Activated naive CD4-positive, alpha-beta T cell treated with anti-CD3 and anti-CD28 coated beads, Interleukin-2, amount 10 ng/mL, durations not matched to agents 7 days and 5 days (primary cell): Measurements from ENCODE around the gene LRRK1.
"Not testable (repeated sequence)": the region's sequence is repeated elsewhere in the genome, so short reads cannot be mapped to it uniquely, and the experiment has no call there.

ENCODE experiments used
- CTCF ChIA-PET: fragments of 350-600 bp; sonication (Branson Sonifier 250); formaldehyde crosslinking; loops from one replicate; lab custom pipeline; 2021; ENCODE audit warnings: antibody characterized with exemption; lab: Charles Lee
- DNase-seq: peaks from one replicate; pipeline ENCODE4 v3.0.0-alpha.2; 2020
- H3K27ac Mint-ChIP-seq: one replicate; pipeline ENCODE4 v1.8.0; 2021; ENCODE audit warnings: mild to moderate bottlenecking, moderate library complexity, mixed read lengths
- H3K27me3 Mint-ChIP-seq: one replicate; pipeline ENCODE4 v1.8.0; 2021; ENCODE audit warnings: mild to moderate bottlenecking, mixed read lengths
- H3K36me3 Mint-ChIP-seq: one replicate; pipeline ENCODE4 v1.8.0; 2021; ENCODE audit warnings: mixed read lengths
- H3K4me1 Mint-ChIP-seq: one replicate; pipeline ENCODE4 v1.8.0; 2021; ENCODE audit warnings: mixed read lengths
- H3K4me3 Mint-ChIP-seq: one replicate; pipeline ENCODE4 v1.8.0; 2021; ENCODE audit warnings: mild to moderate bottlenecking, moderate library complexity, mixed read lengths
- H3K9me3 Mint-ChIP-seq: one replicate; pipeline ENCODE4 v1.8.0; 2021; ENCODE audit warnings: mixed read lengths

LRRK1 gene

GRCh38 chr15:101090428-101090790 is 171.3 kb downstream of the LRRK1 start:
- peaks cover 6% of the 10 kb centered on the region for H3K4me1 Mint-ChIP-seq
- no peak overlapping the region for H3K27ac Mint-ChIP-seq
- CTCF ChIA-PET, result interaction anchor here (0.8 to 8.3 kb wide), 13 partner anchors 12 to 198 kb away, joined by 3 to 85 read pairs (median 4); partner anchors contain the start of gene CHSY1
- H3K4me3 Mint-ChIP-seq, result no peak overlapping the region
- H3K27me3 Mint-ChIP-seq, result peaks cover 46% of the 10 kb centered on the region
- no peaks in the 10 kb centered on the region for H3K36me3 Mint-ChIP-seq
- no peak for DNase-seq
- no peaks in the 10 kb centered on the region for H3K9me3 Mint-ChIP-seq

- no peak for DNase-seq
- H3K27me3 Mint-ChIP-seq, result peaks cover 51% of the 10 kb centered on the region
- no peak overlapping the region for H3K27ac Mint-ChIP-seq
- no peaks in the 10 kb centered on the region for H3K36me3 Mint-ChIP-seq
- CTCF ChIA-PET, result interaction anchor here (0.9 to 8.3 kb wide), 7 partner anchors 15 to 197 kb away, joined by 3 to 85 read pairs (median 4); partner anchors contain the start of gene CHSY1
- H3K4me3 Mint-ChIP-seq, result no peak overlapping the region
- peaks cover 6% of the 10 kb centered on the region for H3K4me1 Mint-ChIP-seq
- no peaks in the 10 kb centered on the region for H3K9me3 Mint-ChIP-seq
Observed at GRCh38 chr15:101091080-101092017, 172.2 kb downstream of the LRRK1 start.

- no peaks in the 10 kb centered on the region for H3K9me3 Mint-ChIP-seq
- peaks cover 51% of the 10 kb centered on the region for H3K27me3 Mint-ChIP-seq
- CTCF ChIA-PET, result interaction anchor here (0.9 to 1.2 kb wide), 2 partner anchors 158 to 160 kb away, joined by 3 read pairs; partner anchors contain the start of gene CHSY1
- peaks cover 6% of the 10 kb centered on the region for H3K4me1 Mint-ChIP-seq
- H3K4me3 Mint-ChIP-seq, result no peak overlapping the region
- no peaks in the 10 kb centered on the region for H3K36me3 Mint-ChIP-seq
- H3K27ac Mint-ChIP-seq, result no peak overlapping the region
- no peak for DNase-seq
Observed at GRCh38 chr15:101092156-101092866, 173.2 kb downstream of the LRRK1 start.

- no peak overlapping the region for H3K4me3 Mint-ChIP-seq
- CTCF ChIA-PET, result interaction anchor here (0.9 kb wide), 1 partner anchor 158 kb away, joined by 3 read pairs; no protein-coding TSS in a partner anchor
- H3K9me3 Mint-ChIP-seq, result no peaks in the 10 kb centered on the region
- no peak for DNase-seq
- peaks cover 48% of the 10 kb centered on the region for H3K27me3 Mint-ChIP-seq
- peaks cover 6% of the 10 kb centered on the region for H3K4me1 Mint-ChIP-seq
- H3K36me3 Mint-ChIP-seq, result no peaks in the 10 kb centered on the region
- no peak overlapping the region for H3K27ac Mint-ChIP-seq
Observed at GRCh38 chr15:101092867-101093202, 173.7 kb downstream of the LRRK1 start.

- Mint-ChIP-seq H3K4me3 (no peak overlapping the region), H3K27me3 (peaks cover 42% of the 10 kb centered on the region), H3K27ac (no peak overlapping the region), H3K36me3 (no peaks in the 10 kb centered on the region), H3K4me1 (peaks cover 6% of the 10 kb centered on the region), H3K9me3 (no peaks in the 10 kb centered on the region)
- no peak for DNase-seq
- CTCF ChIA-PET, result interaction anchor here (0.8 to 1.5 kb wide), 2 partner anchors 12 to 101 kb away, joined by 3 to 4 read pairs; no protein-coding TSS in a partner anchor
Observed at GRCh38 chr15:101093958-101094357, 174.8 kb downstream of the LRRK1 start.

- peaks cover 38% of the 10 kb centered on the region for H3K27me3 Mint-ChIP-seq
- H3K36me3 Mint-ChIP-seq, H3K4me1 Mint-ChIP-seq, H3K4me3 Mint-ChIP-seq, H3K9me3 Mint-ChIP-seq, CTCF ChIA-PET, H3K27ac Mint-ChIP-seq, DNase-seq: not testable (repeated sequence)
Observed at GRCh38 chr15:101095796-101096406, 176.7 kb downstream of the LRRK1 start.

GRCh38 chr15:101097111-101097510 is 178.0 kb downstream of the LRRK1 start:
- DNase-seq, result no peak
- peaks cover 4% of the 10 kb centered on the region for H3K9me3 Mint-ChIP-seq
- no peak overlapping the region for H3K27ac Mint-ChIP-seq
- CTCF ChIA-PET, result no interaction called here
- peaks cover 2% of the 10 kb centered on the region for H3K4me1 Mint-ChIP-seq
- no peak overlapping the region for H3K4me3 Mint-ChIP-seq
- H3K27me3 Mint-ChIP-seq, result peaks cover 38% of the 10 kb centered on the region
- H3K36me3 Mint-ChIP-seq, result no peaks in the 10 kb centered on the region

- Mint-ChIP-seq H3K4me3 (no peak overlapping the region), H3K9me3 (peaks cover 4% of the 10 kb centered on the region), H3K36me3 (no peaks in the 10 kb centered on the region), H3K4me1 (no peaks in the 10 kb centered on the region), H3K27ac (no peak overlapping the region), H3K27me3 (peaks cover 29% of the 10 kb centered on the region)
- no peak for DNase-seq
- CTCF ChIA-PET, result no interaction called here
Observed at GRCh38 chr15:101099183-101099582, 180.0 kb downstream of the LRRK1 start.

GRCh38 chr15:101100118-101100517 is 181.0 kb downstream of the LRRK1 start:
- no peak overlapping the region for H3K27ac Mint-ChIP-seq
- no peaks in the 10 kb centered on the region for H3K36me3 Mint-ChIP-seq
- H3K4me3 Mint-ChIP-seq, result no peak overlapping the region
- DNase-seq, result no peak
- H3K9me3 Mint-ChIP-seq, result peaks cover 4% of the 10 kb centered on the region
- H3K27me3 Mint-ChIP-seq, result peaks cover 23% of the 10 kb centered on the region
- no peaks in the 10 kb centered on the region for H3K4me1 Mint-ChIP-seq
- CTCF ChIA-PET, result no interaction called here

- H3K36me3 Mint-ChIP-seq, result no peaks in the 10 kb centered on the region
- CTCF ChIA-PET, result interaction anchor here (1.1 kb wide), 1 partner anchor 13 kb away, joined by 3 read pairs; no protein-coding TSS in a partner anchor
- H3K4me3 Mint-ChIP-seq, result no peak overlapping the region
- peaks cover 4% of the 10 kb centered on the region for H3K9me3 Mint-ChIP-seq
- no peaks in the 10 kb centered on the region for H3K4me1 Mint-ChIP-seq
- H3K27ac Mint-ChIP-seq, result no peak overlapping the region
- DNase-seq, result no peak
- H3K27me3 Mint-ChIP-seq, result peaks cover 20% of the 10 kb centered on the region
Observed at GRCh38 chr15:101100593-101101442, 181.7 kb downstream of the LRRK1 start.

- H3K4me1 Mint-ChIP-seq, result no peaks in the 10 kb centered on the region
- H3K4me3 Mint-ChIP-seq, result no peak overlapping the region
- no peak overlapping the region for H3K27ac Mint-ChIP-seq
- peaks cover 4% of the 10 kb centered on the region for H3K9me3 Mint-ChIP-seq
- peaks cover 11% of the 10 kb centered on the region for H3K27me3 Mint-ChIP-seq
- CTCF ChIA-PET, result interaction anchor here (1.4 kb wide), 1 partner anchor 12 kb away, joined by 4 read pairs; no protein-coding TSS in a partner anchor
- H3K36me3 Mint-ChIP-seq, result no peaks in the 10 kb centered on the region
- no peak for DNase-seq
Observed at GRCh38 chr15:101101676-101102075, 182.5 kb downstream of the LRRK1 start.

GRCh38 chr15:101102746-101103145 is 183.6 kb downstream of the LRRK1 start:
- Mint-ChIP-seq H3K27ac (no peak overlapping the region), H3K4me3 (no peak overlapping the region), H3K9me3 (peaks cover 4% of the 10 kb centered on the region), H3K4me1 (no peaks in the 10 kb centered on the region), H3K36me3 (no peaks in the 10 kb centered on the region), H3K27me3 (peaks cover 13% of the 10 kb centered on the region)
- no peak for DNase-seq
- CTCF ChIA-PET, result interaction anchor here (1.4 kb wide), 1 partner anchor 13 kb away, joined by 4 read pairs; no protein-coding TSS in a partner anchor

- no peak overlapping the region for H3K4me3 Mint-ChIP-seq
- no peaks in the 10 kb centered on the region for H3K4me1 Mint-ChIP-seq
Observed at GRCh38 chr15:101103598-101103997, 184.4 kb downstream of the LRRK1 start.

More at GRCh38 chr15:101103598-101103997, 184.4 kb downstream of the LRRK1 start:
- DNase-seq, result no peak
- Mint-ChIP-seq H3K9me3 (peaks cover 4% of the 10 kb centered on the region), H3K27ac (no peak overlapping the region), H3K27me3 (peaks cover 13% of the 10 kb centered on the region), H3K36me3 (no peaks in the 10 kb centered on the region)
- CTCF ChIA-PET, result interaction anchor here (1.9 kb wide), 1 partner anchor 141 kb away, joined by 5 read pairs; no protein-coding TSS in a partner anchor
